ENCODE results near the gene AFP.

AFP gene

DNA sequence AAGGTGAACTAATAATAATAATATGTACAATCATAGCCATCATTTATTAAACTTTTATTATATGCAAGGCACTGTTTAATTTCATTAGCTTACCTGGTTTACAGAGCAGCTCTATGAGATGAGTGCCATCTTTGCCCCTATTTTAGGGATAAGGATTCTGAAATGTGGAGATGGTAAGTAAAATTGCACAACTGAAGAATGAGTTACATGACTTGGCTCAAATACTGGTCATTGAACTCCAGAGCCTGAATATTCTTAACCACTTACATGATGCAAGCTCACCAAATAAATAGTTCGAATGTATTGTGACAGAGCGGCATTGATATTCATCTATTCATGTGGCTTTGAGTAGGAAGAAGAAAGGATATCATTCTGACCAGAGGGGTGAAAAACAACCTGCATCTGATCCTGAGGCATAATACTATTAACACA is 20.2 kb upstream of the AFP start:
- no peak for DNase-seq

DNA sequence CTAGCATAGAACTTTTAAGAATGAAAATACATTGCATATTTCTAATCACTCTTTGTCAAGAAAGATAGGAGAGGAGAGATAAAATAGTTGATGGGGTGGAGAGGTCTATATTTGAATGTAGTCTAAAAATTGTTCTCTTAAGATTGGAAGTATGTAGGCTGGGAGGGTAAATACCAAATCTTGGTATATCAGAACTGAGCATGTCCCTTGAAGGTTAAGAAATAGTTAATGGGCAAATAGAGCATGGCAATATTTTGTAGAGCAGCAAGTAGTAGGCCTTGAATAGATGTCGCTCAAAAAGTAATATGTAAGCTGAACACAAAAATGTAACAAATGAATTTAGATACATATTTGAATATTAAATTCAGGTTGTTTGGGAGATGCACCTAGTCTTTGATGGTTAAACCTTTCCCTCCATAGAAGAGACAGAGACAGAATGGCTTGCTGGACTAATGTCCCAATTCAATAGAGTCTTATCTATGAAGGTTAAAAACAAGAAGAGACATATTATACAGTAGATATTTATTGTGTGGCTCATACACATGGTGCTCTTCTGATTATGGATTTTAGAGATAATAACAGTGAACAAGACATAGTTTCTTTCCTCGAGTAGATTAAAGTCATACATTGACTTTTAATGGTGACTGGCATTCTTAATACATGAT is 19.5 kb upstream of the AFP start:
- no peak for DNase-seq

DNA sequence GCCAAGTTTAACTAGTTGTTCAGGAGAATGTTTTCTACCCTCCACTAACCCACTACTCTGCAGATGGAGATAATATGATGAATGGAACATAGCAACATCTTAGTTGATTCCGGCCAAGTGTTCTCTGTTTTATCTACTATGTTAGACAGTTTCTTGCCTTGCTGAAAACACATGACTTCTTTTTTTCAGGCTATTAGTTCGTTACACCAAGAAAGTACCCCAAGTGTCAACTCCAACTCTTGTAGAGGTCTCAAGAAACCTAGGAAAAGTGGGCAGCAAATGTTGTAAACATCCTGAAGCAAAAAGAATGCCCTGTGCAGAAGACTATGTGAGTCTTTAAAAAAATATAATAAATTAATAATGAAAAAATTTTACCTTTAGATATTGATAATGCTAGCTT is 18.7 kb upstream of the AFP start:
- no peak for DNase-seq

DNA sequence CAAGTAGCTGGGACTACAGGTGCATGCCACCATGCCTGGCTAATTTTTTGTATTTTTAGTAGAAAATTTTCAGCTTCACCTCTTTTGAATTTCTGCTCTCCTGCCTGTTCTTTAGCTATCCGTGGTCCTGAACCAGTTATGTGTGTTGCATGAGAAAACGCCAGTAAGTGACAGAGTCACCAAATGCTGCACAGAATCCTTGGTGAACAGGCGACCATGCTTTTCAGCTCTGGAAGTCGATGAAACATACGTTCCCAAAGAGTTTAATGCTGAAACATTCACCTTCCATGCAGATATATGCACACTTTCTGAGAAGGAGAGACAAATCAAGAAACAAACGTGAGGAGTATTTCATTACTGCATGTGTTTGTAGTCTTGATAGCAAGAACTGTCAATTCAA is 18.0 kb upstream of the AFP start:
- DNase-seq, result no peak

DNA sequence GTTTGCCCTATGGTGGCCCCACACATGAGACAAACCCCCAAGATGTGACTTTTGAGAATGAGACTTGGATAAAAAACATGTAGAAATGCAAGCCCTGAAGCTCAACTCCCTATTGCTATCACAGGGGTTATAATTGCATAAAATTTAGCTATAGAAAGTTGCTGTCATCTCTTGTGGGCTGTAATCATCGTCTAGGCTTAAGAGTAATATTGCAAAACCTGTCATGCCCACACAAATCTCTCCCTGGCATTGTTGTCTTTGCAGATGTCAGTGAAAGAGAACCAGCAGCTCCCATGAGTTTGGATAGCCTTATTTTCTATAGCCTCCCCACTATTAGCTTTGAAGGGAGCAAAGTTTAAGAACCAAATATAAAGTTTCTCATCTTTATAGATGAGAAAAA is 17.3 kb upstream of the AFP start:
- no peak for DNase-seq

DNA sequence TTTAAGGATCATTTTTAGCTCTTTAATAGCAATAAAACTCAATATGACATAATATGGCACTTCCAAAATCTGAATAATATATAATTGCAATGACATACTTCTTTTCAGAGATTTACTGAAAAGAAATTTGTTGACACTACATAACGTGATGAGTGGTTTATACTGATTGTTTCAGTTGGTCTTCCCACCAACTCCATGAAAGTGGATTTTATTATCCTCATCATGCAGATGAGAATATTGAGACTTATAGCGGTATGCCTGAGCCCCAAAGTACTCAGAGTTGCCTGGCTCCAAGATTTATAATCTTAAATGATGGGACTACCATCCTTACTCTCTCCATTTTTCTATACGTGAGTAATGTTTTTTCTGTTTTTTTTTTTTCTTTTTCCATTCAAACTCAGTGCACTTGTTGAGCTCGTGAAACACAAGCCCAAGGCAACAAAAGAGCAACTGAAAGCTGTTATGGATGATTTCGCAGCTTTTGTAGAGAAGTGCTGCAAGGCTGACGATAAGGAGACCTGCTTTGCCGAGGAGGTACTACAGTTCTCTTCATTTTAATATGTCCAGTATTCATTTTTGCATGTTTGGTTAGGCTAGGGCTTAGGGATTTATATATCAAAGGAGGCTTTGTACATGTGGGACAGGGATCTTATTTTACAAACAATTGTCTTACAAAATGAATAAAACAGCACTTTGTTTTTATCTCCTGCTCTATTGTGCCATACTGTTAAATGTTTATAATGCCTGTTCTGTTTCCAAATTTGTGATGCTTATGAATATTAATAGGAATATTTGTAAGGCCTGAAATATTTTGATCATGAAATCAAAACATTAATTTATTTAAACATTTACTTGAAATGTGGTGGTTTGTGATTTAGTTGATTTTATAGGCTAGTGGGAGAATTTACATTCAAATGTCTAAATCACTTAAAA is 16.6 kb upstream of the AFP start:
- DNase-seq, result no peak

DNA sequence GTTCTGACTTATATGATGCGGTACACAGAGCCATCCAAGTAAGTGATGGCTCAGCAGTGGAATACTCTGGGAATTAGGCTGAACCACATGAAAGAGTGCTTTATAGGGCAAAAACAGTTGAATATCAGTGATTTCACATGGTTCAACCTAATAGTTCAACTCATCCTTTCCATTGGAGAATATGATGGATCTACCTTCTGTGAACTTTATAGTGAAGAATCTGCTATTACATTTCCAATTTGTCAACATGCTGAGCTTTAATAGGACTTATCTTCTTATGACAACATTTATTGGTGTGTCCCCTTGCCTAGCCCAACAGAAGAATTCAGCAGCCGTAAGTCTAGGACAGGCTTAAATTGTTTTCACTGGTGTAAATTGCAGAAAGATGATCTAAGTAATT is 15.4 kb upstream of the AFP start:
- no peak for DNase-seq

DNA sequence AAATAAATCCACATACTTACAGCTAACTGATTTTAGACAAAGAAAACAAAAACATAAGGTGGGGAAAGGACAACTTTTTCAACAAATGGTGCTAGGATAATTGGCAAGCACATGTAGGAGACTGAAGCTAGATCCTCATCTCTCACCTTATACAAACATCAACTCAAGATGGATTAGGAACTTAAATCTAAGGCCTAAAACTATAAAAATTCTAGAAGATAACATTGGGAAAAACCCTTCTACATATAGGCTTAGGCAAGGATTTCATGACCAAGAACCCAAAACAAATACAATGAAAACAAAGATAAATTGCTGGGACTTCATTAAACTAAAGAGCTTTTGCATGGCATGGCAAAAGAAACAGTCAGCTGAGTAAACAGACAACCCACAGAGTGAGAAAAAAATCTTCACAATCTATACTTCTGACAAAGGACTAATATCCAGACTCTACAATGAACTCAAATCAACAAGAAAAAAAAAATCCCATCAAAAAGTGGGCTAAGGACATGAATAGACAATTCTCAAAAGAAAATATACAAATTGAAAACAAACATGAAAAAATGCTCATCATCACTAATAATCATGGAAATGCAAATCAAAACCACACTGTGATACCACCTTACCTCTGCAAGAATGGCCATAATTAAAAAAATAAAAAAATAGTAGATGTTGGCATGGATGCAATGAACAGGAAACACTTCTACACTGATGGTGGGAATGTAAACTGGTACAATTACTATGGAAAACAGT is 14.1 kb upstream of the AFP start:
- no peak for DNase-seq

DNA sequence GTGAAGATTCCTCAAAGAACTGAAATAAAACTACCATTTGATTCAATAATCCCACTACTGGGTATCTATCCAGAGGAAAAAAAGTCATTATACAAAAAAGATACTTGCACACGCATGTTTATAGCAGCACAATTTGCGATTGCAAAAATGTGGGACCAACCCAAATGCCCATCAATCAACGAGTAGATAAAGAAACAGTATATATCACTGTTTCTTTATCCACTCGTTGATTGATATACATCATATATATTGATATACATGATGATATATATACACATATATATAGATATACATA is 13.6 kb upstream of the AFP start:
- DNase-seq, result no peak

DNA sequence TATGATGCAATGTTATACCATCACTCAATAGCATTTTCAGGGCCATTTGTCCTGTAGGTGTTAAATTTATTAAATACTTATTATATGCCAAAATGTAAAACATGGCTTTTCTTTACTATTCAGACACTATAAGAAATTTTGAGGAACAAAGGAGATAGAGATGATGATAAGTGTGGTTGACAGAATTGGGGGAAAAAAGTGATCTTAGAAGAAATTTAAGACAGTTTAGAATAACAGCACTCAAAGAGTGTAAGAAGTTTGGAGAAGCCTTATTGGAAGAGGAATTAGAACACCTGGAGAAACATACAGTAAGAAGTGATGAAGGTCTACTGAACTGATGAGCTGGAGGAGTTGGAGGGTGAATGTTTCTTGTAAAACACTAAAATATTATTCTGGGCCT is 12.8 kb upstream of the AFP start:
- DNase-seq, result no peak

DNA sequence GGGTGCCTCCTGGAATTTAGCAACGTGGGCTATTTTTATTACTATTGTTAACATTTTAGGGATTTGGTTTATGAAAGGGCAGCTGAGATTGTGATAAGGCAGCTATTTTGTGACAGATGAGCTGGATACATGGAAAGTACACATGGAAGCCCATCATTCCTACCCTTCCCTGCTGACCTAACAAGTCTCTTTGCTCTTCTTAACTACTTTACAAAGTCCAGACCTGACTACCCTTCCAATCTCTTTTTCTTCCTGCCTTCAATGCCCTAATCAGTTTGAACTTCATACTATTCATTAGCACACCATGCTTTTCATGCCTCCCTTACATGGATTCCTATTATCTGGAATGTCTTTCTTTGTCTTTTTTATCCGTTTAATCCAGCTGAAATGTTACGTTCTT is 9.4 kb upstream of the AFP start:
- no peak for DNase-seq

DNA sequence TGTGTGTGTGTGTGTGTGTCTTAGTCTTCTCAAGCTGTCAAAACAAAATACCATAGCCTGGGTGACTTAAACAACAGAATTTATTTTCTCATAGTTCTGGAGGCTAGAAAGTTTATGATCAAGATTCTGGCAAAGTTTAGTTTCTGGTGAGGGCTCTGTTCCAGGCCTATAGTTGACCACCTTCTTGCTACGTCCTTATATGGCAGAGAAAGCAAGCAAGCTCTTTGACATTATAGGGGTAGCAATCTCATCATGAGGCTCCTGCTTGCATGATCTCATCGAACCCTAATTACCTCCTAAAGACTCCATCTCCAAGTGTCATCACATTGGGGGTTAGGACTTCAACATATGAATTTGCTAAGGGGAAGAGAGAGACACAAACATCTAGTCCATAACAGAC is 6.9 kb upstream of the AFP start:
- DNase-seq, result no peak

DNA sequence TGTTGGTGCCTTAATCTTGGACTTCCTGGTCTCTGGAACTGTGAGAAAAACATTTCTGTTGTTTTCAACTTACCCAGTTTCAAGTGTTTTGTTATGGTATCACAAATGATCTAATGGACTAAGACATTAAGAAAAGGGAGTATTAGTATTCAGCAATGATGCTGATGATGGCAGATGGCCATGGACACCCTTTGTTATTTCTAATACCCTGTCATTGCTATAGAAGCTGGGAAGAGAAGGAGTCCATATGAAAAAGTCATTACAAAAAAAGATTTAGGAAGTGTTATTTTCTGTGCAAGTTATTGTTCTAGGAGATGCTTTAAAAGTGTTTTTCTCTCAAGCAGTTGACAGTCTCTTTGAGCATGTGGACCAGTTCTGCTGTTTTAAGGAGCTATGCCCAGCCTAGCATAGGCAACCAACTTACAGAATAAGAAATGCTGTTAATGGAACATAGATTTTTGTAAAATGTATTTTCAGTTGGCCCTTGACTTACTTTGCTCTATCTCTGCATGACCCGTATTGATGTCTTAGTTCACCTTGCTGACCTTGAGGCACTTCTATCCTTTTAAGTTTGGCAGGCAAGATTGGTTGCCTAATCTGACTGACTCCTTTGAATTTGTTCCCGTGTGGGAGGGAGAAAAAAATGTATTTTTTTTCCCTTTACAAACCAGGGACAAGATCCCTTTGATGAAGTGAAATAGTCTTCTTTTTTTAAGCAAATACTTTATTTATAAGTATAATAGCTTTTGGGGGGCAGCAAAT is 6.0 kb upstream of the AFP start:
- no peak for DNase-seq

DNA sequence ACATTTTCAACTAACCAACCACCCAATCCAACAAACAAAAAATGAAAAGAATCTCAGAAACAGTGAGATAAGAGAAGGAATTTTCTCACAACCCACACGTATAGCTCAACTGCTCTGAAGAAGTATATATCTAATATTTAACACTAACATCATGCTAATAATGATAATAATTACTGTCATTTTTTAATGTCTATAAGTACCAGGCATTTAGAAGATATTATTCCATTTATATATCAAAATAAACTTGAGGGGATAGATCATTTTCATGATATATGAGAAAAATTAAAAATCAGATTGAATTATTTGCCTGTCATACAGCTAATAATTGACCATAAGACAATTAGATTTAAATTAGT is 4.2 kb upstream of the AFP start:
- DNase-seq, result no peak

DNA sequence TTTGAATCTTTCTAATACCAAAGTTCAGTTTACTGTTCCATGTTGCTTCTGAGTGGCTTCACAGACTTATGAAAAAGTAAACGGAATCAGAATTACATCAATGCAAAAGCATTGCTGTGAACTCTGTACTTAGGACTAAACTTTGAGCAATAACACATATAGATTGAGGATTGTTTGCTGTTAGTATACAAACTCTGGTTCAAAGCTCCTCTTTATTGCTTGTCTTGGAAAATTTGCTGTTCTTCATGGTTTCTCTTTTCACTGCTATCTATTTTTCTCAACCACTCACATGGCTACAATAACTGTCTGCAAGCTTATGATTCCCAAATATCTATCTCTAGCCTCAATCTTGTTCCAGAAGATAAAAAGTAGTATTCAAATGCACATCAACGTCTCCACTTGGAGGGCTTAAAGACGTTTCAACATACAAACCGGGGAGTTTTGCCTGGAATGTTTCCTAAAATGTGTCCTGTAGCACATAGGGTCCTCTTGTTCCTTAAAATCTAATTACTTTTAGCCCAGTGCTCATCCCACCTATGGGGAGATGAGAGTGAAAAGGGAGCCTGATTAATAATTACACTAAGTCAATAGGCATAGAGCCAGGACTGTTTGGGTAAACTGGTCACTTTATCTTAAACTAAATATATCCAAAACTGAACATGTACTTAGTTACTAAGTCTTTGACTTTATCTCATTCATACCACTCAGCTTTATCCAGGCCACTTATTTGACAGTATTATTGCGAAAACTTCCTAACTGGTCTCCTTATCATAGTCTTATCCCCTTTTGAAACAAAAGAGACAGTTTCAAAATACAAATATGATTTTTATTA is 3.6 kb upstream of the AFP start:
- no peak for DNase-seq

DNA sequence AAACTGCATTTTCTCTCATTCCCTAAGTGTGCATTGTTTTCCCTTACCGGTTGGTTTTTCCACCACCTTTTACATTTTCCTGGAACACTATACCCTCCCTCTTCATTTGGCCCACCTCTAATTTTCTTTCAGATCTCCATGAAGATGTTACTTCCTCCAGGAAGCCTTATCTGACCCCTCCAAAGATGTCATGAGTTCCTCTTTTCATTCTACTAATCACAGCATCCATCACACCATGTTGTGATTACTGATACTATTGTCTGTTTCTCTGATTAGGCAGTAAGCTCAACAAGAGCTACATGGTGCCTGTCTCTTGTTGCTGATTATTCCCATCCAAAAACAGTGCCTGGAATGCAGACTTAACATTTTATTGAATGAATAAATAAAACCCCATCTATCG is 2.9 kb upstream of the AFP start:
- no peak for DNase-seq

DNA sequence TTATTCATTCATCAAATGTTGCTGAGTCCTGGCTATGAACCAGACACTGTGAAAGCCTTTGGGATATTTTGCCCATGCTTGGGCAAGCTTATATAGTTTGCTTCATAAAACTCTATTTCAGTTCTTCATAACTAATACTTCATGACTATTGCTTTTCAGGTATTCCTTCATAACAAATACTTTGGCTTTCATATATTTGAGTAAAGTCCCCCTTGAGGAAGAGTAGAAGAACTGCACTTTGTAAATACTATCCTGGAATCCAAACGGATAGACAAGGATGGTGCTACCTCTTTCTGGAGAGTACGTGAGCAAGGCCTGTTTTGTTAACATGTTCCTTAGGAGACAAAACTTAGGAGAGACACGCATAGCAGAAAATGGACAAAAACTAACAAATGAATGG is 1.7 kb upstream of the AFP start:
- no peak for DNase-seq

DNA sequence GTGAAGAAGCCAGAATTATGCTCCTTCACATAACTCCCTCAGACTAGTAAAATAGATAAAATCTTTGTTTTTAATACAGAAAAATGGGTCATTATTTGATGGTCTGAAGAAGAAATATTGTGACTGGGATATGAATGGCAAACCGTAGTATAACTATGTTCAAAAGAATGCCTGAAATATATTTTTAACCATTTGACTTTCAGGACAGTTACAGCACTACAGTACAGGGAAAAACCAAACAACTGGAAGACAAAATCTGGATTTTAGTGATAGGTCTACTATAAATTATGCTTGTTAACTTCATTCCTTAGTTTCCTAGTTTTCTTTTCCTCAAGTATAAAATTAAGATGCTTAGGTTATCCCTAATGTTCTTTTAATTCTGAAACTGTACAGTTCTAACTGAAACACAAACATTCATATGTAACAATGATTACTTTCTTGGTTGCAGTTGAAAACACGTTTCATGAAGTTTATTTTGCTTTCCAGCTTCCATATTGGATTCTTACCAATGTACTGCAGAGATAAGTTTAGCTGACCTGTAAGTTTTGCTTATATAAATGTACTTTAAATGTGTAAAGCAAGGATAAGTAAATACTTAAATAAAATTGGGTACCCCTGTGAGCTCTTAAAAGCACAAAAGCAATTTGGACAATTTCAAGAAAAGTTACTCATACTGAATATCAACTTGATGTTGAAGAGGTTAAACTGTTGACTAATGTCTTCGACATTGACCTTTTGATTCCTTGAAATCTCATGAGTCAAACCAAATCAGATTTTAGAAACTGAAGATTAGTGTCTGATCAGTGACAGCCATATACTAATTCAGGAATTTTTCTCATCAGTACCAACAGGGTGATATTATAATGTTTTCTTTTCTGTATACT is 895 bp downstream of the AFP start:
- DNase-seq, result no peak

DNA sequence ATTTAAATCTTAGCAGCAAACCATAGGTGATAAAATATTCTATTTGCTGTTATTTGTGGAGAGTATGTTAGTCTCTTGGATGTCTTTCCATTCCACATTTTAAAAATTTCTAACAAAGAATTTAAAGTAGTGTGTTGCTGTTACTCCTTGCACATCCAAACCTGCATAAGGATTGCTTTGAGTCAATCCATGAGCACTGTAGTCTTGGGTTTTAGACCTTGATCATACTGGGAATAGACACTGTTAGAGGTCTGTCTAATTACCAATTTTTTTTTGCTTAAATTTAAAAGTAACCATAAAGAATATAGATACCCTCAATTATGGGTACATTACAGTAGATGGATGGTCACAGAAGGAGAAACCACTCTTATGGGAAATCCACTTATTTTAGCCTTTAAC is 1.5 kb downstream of the AFP start:
- no peak for DNase-seq

DNA sequence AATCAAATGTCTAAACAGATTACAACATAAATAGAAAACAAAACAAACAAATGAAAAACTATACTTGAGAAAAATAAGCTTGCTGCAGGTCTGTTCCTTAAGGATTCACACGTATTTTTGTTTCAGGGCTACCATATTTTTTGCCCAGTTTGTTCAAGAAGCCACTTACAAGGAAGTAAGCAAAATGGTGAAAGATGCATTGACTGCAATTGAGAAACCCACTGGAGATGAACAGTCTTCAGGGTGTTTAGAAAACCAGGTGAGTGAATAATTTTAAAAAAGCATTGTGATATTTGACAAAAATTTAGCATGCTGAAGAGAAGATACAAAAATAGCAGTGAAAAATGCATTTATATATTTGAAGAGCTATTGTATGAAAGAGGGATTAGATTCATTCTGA is 2.0 kb downstream of the AFP start:
- DNase-seq, result no peak

DNA sequence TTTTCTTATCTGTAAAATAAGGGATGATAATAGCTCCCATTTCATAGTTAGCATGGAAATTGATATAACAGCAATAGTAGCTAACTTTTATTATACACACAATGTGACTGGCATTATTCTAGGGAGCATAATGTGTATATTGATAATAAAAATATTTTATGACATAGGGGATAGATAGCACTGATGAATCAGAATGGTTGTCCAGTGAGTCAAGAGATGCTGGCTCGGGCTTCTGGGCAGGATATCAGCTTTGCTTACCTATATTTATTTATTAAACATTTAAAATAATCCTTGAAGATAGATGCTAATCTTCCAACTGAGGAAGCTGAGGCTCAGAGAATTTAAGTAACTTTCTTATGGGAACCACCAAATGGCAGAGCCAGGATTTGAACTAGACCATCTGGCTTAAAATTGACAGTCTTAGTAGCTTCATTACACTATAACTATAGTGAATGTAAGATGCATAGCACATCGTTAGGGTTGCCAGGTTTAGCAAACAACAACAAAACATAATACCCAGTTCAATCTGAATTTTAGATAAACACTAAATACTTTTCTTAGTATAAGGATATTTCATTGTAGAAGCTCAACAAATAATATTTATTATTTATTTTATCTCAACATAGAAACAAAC is 2.7 kb downstream of the AFP start:
- no peak for DNase-seq
